Embryonic facial prominence (tissue), 1 donor: ENCODE results near the gene FAR2.
"Not testable (repeated sequence)": the region's sequence is repeated elsewhere in the genome, so short reads cannot be mapped to it uniquely, and the experiment has no call there.

Experiments used
- DNase-seq: peaks from one replicate; pipeline ENCODE4 v3.0.0-alpha.2; 2016; ENCODE audit errors: extremely low spot score

The FAR2 gene

DNA sequence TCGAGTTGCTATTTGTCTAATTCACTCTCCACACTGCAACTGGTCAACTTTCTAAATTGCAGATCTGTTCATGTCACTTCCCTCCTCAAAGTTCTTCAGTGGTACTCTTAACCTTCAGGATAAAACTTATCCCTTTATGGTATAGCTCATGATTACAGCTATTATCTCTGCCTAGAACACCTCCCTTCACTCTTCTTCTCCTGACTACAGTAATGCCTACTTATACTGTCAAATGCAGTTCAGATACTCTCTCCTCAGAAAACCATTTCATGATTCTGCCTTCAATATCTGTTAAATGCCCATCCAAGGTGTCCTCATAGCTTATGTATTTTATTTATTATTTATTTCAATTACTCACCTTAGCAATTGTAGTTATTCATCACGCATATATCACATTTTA lies 85.5 kb downstream of the FAR2 start:
- DNase-seq = no peak

DNA sequence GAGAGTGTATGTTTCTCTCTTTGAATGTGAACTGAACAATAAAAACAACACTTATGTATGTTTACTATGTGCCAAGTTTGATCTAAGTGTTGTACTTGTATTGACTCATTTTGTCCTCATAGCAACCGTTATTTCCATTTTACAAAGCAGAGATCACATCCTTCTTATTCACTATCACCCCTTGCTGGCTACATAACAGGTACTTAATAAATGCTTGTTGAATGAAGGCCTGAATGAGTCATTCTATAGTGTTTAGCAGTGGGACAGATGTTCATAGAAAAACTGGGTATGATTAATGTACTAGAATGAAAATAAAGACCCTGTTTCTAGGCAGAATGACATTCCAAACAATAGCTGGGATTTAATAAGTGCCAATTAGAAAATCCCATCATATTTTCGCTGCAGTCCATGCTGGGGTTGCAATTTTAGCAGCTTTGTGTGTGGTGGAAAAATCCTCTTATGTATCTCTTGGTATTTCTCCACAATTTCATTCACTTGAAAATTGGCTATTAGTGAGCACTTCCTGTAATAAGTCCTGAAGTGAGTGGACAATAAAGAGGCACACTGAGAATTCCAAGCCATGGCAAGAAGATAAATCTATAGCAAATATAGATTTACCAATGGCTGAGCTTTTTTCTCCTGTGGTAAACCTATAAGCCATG lies 86.0 kb downstream of the FAR2 start:
- no peak for DNase-seq

DNA sequence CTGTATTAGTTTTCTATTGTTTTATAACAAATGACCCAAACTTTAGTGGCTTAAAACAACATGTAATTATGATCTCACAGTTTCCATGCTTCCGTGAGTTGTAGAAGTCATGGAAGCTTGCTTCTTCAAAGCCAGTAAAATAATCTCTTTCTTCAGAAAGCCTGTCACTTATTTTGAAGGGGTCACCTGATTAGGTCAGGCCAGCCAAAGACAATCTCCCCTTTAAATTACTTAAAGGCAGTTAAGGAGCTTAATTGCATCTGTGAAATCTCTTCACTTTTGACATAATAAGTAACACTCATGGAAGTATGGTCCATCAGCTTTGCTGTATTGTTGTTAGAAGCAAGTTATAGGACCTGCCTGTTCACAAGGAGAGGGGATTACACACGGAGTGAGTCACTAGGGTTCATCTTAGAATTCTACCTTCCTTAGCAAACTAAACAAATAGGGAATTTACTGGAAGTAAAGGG lies 89.8 kb downstream of the FAR2 start:
- DNase-seq = no peak

DNA sequence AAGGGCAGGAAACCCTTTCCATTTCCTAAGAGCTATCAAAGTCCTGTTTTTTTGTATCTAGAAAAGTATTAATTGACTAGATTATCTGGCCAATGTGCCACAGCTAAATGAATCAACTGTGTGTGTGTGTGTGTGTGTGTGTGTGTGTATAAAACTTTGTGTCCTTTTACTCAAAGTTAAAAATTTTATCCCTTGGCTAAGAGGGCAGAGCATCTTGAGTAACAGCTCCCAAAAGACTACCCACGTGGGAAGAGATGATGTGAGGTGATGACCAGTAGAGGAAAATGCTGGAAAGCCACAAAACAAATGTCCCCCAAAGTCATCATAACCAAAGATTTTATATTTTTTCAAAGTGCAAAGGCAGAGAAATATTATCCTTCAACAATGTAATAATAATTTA lies 90.3 kb downstream of the FAR2 start:
- DNase-seq = no peak

DNA sequence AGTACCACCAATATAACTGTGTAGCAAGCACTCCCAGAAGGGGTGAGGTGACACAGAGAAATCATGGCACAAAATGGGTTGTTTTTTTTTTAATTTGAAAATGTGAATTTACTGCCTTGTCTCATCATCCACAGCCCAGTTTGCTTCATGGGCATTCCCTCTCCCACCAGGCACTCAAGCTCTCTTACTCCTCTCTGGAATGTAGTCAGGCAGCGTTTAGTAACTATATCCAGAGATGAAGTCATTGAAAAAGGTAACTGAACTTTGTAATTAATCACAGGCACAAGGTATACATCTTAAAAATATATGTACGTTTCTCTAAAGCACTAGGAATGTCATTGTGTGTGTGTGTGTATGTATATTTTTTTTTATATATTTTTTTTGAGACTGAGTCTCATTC lies 91.4 kb downstream of the FAR2 start:
- no peak for DNase-seq

DNA sequence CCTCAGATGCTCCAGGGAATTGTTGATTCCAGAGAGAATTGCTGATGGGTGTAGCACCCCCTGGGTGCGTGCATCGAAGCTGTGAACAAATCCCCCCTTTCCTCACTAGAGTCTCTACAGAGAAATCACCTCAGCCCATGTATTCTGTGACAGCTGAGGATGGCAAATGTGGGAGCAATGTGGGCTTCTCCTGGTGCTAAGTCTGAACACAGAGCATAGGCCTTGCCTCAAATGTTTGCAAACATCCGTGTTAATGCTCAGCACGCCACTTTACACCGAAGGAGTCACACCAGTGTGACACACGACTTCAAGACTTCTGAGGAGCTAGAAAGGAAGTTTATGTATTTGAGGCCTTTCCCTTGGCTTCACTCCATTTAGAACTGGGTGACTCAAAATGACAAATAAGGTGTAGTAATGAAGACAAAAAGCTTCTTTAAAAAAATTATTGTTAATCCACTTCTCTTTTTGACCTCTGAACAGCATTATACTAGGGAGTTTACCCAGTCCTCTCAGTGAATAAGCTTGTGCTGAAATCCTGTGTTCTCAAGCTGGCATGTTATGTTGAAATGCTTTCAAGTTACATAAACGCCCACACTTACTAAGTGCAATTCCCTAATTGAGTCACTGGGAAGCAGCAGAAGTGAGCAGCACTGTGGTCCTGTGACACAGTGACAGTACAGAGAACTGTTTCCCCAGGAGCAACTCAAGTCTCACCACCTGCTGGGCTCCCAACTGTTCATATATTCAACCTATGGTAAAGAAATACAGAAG lies 92.9 kb downstream of the FAR2 start:
- DNase-seq = no peak

DNA sequence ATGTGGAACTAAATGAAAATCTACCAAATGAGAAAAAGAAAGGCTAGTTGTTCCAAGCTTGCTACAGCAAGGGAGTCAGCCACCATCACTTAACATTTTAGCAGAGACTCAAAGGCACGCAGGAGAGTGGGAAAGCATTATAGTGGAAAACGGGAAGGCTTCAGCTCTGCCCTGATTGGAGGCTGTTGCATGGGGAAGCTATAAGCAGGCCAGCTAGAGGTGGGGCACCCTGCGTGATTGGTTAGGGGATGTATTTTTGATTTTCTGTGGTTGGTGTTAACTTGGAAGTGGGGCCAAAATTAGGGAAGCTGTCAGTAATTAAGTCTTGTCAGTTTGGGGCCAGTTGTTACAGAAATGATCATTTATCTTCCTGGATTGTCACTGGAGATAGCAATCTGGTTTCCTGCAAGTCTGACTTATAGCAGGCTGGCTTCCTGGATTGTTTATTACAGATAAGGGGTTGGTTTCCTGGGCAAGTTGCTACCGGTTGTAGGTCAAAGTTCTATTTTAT lies 93.9 kb downstream of the FAR2 start:
- DNase-seq = no peak

DNA sequence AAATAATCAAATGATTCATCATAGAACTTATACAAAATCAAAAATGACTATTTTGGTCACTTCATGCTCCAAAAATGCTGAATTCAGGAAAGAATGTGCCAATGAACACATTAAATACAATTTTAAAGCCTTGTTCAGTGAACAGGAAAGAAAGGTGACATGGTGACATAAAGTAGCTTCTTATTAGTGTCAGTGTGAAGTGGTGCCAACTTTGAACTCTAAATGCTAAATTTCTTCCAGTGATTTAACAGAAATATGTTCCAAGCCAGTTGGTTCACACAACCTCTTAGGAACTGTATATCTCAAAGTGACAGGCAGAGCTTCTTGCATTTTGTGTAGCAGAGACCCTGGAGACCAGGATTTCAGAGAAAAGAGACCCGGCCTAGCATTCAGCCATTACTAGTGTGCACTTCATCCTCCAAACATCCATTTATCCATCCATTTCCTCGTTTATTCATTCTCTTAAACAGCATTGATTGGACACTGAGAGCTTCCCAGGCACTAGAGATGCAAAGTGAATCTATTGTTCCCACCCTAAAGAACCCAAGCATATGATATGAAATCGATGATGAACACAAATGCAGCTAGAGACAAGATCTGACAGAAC lies 95.2 kb downstream of the FAR2 start:
- no peak for DNase-seq

DNA sequence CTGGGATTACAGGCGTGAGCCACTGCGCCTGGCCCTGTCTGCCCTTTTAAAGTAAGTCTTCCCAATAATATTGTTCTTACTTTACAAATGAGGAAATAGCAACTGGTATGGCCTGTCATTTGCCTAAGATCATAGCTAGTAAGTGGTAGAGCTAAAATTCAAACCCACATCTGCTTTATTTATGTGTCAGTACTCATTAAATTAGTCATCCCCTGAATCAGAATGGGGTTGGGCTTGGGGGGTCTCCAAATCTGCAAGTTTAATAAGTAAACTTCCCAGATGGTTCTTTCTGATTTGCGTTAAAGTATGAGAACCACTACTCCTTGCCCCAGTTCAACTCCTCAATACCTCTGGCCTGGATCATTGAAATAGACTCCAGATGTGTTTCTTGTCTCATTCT lies 96.2 kb downstream of the FAR2 start:
- DNase-seq = no peak

DNA sequence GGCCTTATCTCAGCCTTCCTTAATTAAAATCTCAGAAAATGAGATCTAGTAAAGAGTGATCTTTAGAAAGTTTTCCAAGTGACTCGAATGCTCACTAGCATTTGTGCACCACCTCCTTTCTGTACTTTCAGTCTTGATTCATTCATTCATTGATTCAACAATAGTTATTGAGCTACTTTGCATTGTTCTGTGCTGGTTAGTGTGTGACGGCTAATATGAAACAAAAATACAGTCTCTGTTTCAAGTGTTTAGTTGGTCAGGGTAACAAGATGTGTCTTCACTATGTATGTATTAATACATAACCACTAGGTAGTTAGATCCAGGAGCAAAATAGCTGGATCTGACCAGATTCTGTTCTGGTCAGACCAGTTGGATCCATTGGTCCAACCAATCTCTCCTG lies 100.9 kb downstream of the FAR2 start:
- no peak for DNase-seq

DNA sequence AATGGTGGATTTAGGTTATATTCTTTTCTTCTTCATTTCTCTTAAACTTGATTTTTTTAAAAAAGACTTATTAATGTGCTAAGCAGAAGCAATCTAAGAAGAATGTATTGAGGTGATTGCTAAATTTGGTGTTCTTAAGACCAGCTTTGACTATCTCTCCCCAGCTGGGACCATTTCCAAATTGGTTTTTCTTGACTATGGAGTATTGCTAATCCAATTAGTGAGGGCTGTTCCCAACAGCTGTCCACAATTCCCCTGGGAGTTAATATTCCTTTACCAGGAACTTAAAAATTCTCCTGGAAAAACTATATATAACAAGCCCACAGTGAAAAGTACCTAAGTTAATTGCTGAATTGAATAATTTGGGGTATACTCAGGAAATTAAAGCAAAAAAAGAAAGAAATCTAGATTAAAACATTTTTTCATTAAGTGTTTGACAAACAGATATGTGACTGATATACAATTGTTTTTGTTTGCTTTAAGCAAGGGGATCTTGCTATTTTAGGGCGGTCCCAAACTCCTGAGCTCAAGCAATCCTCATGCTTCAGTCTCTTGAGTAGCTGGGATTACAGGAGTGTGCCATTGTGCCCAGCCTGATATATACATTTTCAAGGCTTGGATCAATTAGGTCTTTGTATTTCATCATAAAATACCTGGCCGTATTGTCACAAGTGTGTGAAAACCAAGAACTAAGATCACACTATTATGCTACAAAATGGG lies 105.0 kb downstream of the FAR2 start:
- no peak for DNase-seq

DNA sequence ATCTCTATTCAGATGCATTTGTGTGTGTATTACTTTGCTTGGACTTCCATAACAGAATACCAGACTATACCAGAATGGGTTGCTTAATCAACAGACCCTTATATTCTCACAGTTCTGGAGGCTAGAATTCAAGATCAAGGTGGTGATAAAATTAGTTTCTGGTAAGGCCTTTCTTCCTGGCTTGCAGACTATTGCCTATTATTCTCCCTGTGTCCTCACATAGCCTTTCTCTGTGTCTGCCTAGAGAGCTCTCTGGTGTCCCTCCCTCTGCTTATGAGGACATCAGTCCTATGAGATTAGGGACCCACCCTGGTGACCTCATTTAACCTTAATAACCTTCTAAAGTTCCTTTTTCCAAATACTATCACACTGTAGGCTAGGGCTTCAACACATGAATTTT lies 106.0 kb downstream of the FAR2 start:
- no peak for DNase-seq

DNA sequence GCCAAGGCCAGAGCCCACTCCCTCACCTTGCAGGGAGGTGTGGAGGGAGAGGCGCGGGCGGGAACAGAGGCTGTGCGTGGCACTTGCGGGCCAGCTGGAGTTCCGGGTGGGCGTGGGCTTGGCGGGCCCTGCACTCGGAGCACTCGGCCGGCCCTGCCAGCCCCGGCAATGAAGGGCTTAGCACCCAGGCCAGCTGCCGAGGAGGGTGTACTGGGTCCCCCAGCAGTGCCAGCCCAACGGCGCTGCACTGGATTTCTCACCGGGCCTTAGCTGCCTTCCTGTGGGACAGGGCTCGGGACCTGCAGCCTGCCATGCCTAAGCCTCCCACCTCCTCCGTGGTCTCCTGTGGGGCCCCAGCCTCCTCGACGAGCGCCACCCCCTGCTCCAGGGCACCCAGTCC lies 107.5 kb downstream of the FAR2 start:
- DNase-seq = no peak

DNA sequence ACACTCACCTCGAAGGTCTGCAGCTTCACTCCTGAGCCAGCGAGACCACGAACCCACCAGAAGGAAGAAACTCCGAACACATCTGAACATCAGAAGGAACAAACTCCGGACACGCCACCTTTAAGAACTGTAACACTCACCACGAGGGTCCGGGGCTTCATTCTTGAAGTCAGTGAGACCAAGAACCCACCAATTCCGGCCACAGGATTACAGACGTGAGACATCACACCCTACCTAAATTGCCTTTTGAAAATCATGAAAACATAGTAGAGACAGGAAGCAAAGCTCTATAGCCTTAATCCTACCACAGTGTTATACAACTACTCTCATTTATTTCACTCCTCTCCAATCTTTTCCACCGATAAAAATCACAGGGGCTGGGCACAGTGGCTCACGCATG lies 108.6 kb downstream of the FAR2 start:
- DNase-seq = not testable (repeated sequence)

DNA sequence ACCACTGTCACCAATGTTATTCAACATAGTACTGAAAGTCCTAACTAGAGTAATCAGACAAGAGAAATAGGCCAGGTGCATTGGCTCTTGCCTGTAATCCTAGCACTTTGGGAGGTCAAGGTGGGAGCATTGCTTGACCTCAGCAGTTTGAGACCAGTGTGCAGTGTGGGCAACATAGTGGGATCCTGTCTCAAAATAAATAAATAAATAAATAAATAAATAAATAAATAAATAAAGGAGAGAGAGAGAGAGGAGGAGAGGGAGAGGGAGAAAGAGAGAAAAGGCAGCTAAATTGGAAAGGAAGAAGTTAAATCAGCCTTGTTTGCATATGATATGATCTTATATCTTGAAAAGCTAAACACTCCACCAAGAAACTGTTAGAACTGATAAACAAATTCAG lies 115.3 kb downstream of the FAR2 start:
- no peak for DNase-seq

DNA sequence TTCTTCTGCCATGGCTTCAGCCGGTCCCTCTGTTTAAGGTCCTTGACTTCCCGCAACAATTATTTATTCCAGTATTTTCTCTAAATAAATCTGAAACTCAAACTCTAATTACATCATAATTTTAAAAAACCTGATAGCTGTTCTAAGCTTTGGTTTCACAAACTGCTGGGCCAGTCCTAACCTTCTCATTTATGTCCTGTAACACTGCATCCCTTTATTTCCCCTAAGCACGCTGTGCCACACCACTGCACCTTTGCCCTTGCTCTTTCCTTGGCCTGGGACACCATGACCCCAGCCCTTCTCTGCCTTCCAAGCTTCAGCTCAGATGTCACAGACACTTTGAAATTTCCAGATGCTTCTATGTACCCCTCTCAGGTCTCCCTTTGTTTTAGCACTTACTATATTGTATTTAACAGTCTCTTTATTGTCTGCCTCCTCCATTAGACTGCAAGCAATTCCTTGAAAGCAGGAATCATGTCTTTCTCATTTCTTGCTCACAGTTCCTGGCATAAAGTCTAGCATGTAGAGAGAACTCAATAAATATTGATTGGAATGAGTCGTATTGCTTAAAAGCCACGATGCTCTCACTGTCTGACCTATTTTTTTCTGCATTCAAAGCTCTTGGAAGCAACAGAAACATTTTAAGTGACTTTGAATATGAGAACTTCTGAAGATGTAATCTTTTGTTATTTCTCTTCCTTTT lies 120.8 kb downstream of the FAR2 start:
- no peak for DNase-seq

DNA sequence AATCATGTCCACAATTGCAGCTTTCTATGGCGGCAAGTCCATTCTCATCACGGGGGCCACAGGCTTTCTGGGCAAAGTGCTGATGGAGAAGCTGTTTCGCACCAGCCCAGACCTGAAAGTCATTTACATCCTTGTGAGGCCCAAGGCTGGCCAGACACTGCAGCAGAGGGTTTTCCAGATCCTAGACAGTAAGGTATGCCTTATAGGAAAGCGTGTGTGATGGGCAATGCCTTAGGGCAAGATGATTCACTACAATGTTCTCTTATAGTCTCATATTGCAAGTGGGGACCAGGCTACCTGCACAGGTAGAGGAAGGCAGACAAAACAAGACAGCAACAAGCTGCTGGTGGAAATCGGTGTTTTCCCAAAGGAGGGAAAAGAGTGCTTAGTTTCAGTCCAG lies 121.4 kb downstream of the FAR2 start:
- DNase-seq = no peak

DNA sequence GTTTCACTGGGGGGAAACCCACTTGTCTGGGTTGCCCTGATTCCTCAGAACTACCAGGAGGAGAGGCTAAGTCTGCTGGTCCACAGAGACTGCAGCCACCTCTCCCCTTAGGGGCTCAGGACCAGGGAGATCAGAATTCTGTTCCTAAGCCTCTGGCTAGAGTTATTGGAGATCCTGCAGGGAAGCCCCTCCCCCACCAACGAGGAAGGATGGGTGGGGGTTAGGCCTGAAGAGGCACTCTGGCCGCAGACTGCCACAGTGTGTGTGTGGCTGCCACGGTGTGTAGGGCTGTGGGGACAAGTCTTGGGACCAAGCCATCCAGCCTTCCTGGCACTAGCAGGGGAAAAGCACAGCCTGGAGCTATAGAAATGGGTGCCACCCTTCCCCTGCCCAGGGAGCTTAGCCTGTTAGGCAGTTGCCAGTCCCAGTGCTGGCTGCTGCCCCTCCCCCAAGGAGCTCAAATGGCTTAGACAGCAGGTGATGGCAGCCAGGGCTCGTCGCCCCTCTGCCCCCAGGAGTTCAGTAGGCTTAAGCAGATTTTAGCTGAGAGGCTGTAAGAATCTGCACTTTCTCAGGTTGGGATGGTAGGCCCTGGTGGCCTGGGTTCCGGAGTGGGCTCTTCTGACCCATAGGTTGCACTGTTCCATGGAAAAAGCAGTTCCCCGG lies 124.2 kb downstream of the FAR2 start:
- DNase-seq = no peak

DNA sequence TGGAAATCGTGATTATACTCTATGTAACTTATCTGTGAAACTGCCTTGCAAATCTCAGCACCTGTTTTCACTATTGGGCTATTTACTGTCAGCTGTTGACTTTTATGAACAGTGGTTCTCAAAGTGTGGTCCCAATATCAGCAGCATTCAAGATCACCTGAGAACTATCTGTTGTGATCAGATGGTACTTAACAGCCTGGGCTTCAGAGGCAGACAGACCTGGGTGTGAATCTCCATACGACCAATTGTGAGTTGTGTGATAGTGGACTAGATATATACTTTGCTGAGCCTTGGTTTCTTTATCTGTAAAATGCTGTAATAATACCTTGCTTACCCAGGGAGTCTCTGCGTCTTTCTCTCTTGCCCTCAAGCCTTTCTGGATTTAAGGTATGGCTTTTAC lies 126.8 kb downstream of the FAR2 start:
- no peak for DNase-seq

DNA sequence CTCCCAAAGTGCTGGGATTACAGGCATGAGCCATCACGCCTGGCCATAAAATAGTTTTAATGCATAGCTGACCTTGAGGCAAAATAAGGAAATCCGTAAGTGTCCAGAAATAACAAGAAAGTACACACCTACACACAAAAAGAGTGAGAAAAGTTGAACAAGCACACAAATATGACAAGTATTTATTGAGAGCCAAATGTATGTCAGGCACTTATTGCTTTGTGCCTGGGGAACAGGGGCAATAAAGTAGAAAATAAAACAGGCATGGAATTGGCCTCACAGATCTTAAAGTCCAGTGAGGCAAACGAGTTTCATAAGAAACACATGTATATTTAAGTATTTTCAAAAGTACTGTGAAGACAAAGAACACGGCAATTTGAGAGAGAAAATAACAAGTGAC lies 128.2 kb downstream of the FAR2 start:
- no peak for DNase-seq
